HG02588 (cell line): ENCODE measurements around the gene TMEM176B.
"Not testable (repeated sequence)": the region's sequence is repeated elsewhere in the genome, so short reads cannot be mapped to it uniquely, and the experiment has no call there.

Source experiments
- ATAC-seq: cut with Tn5 transposase; IDR thresholded peaks from one replicate; pipeline ENCODE4 v1.9.1; 2021; ENCODE audit warnings: mild to moderate bottlenecking, moderate library complexity; ENCODE audit not compliant: unreplicated experiment

TMEM176B gene

GRCh38 chr7:150791746-150792452 lies 8.3 kb downstream of the TMEM176B start:
- no peak for ATAC-seq

- no peak for ATAC-seq
Measured at GRCh38 chr7:150791304-150791703, 8.9 kb downstream of the TMEM176B start.

GRCh38 chr7:150790416-150791075 lies 9.6 kb downstream of the TMEM176B start:
- no peak for ATAC-seq

- no peak for ATAC-seq
Measured at GRCh38 chr7:150788474-150789269, 11.5 kb downstream of the TMEM176B start.

- no peak for ATAC-seq
Measured at GRCh38 chr7:150787321-150788281, 12.6 kb downstream of the TMEM176B start.

- ATAC-seq, result no peak
Measured at GRCh38 chr7:150784954-150785353, 15.2 kb downstream of the TMEM176B start.

GRCh38 chr7:150784120-150784736 lies 15.9 kb downstream of the TMEM176B start:
- no peak for ATAC-seq

- ATAC-seq, result no peak
Measured at GRCh38 chr7:150781961-150782360, 18.2 kb downstream of the TMEM176B start.

- ATAC-seq, result no peak
Measured at GRCh38 chr7:150781103-150781502, 19.1 kb downstream of the TMEM176B start.

GRCh38 chr7:150780292-150780691 lies 19.9 kb downstream of the TMEM176B start:
- ATAC-seq, result no peak

GRCh38 chr7:150778738-150779301 lies 21.3 kb downstream of the TMEM176B start:
- ATAC-seq, result peak; percentile 69

- peak; percentile 24 for ATAC-seq
Measured at GRCh38 chr7:150778014-150778737, 22.0 kb downstream of the TMEM176B start.

- not testable (repeated sequence) for ATAC-seq
Measured at GRCh38 chr7:150774131-150774530, 26.0 kb downstream of the TMEM176B start.

GRCh38 chr7:150769768-150770167 lies 30.4 kb downstream of the TMEM176B start:
- no peak for ATAC-seq

- ATAC-seq, result no peak
Measured at GRCh38 chr7:150766334-150766709, 33.8 kb downstream of the TMEM176B start.

- no peak for ATAC-seq
Measured at GRCh38 chr7:150759479-150759878, 40.7 kb downstream of the TMEM176B start.

- no peak for ATAC-seq
Measured at GRCh38 chr7:150756858-150757257, 43.3 kb downstream of the TMEM176B start.

- no peak for ATAC-seq
Measured at GRCh38 chr7:150756166-150756565, 44.0 kb downstream of the TMEM176B start.

GRCh38 chr7:150755473-150756099 lies 44.6 kb downstream of the TMEM176B start:
- no peak for ATAC-seq
